Stimulated activated CD8-positive, alpha-beta memory T cell treated with anti-CD3 and anti-CD28 coated beads, Interleukin-12 subunit alpha, Interleukin-12 subunit beta, amount 100 ng/mL, for 24 hours (primary cell): Measurements from ENCODE around the gene METTL22.

Experiments used
- DNase-seq: peaks from one replicate; pipeline ENCODE4 v3.0.0-alpha.2; 2020; ENCODE audit errors: extremely low read depth

METTL22 gene, protein sequence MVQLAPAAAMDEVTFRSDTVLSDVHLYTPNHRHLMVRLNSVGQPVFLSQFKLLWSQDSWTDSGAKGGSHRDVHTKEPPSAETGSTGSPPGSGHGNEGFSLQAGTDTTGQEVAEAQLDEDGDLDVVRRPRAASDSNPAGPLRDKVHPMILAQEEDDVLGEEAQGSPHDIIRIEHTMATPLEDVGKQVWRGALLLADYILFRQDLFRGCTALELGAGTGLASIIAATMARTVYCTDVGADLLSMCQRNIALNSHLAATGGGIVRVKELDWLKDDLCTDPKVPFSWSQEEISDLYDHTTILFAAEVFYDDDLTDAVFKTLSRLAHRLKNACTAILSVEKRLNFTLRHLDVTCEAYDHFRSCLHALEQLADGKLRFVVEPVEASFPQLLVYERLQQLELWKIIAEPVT

GRCh38 chr16:8621572-8622314 is at the start of gene METTL22:
Gene METTL22, plus strand, starts transcription at chr16:8621698. Its CDS starts 3,968 bp downstream, at chr16:8625666.
- peak; percentile 76 for DNase-seq

DNA sequence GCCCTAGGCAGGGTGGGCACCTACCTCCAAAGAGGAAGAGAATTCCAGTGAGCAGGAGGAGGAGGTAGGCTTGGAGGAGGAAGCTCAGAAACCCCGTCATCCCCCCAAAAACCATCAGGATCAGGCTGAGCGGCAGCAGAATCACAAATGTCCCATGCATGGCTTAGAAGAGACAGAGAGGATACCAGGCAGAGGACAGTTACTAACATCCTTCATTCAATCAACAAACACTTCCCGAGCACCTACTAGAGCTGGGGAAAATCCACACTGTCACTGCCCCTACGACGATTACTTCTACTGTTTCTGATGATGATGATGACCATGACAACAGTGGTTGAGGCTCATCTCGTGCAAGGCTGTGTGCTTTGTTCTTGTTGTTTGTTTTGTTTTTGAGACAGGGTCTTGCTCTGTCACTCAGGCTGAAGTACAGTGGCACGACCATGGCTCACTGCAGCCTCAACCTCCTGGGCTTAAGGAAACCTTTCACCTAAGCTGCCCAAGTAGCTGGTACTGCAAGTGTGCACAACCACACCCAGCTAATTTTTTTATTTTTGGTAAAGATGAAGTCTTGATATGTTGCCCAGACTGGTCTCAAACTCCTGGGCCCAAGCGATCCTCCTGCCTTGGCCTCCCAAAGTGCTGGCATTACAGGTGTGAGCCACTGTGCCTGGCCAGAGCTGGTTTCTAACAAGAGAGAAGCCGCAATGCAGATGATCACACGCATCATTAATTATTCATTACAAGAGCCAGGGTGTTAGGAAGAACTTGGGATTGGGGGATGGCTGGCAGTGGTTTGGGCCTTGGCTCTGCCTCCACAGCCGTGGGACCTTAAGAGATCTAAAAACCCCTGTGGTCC is 49.2 kb upstream of the METTL22 start:
- DNase-seq: no peak

DNA sequence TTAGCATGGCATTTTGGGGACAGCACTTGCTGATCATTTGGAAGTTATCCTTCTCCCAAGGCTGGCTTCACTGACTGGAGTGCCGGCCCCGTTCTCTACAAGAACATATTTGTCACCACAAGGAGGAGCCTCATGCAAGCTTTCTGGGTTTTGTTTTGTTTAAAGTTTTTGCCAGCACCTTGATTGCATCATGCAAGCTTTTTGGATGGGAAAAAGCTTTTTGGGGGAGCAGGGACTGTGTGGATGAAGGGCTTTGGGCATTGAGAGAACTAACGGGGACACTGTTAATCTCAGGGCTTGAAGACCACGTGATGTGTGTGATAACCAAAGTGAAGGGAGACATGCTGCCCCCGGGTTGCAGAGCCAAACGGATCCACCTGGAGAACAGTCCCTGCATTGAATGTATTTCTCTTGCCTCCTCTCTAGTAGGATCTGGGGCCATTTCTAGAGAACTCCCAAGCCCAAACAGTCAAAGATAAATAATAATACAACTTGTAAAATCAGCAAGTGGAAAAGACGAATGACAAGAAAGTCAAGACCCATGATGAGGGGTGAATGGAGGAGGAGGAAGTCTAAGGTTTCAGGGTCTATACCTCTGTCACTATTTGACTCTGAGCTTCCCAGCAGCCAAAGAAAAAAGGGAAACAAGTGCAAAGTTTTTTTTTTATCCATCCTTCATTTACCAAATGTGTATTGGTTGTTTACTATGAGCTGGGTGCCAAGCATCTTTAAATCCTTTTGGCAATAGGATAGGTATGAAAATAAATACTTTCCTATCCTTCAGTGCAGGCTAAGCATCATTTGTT is 48.4 kb upstream of the METTL22 start:
- DNase-seq: no peak

DNA sequence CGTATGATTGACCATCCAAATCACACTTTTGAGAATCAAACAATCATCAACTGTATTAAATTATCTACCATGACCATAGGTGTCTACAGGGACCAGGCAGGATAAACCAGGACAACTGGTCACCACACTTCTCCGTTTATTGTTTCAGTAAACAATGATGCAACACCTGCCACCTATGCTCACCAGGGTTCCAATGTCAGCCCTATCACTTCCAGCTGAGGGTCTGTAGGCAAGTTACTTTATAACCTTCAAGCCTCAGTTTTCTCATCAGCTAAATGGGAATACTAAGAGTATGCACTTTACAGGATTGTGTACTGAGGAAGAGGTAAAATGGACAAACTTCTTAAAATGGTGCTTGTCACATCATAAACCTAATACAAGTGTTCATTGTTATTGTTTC is 46.1 kb upstream of the METTL22 start:
- no peak for DNase-seq

DNA sequence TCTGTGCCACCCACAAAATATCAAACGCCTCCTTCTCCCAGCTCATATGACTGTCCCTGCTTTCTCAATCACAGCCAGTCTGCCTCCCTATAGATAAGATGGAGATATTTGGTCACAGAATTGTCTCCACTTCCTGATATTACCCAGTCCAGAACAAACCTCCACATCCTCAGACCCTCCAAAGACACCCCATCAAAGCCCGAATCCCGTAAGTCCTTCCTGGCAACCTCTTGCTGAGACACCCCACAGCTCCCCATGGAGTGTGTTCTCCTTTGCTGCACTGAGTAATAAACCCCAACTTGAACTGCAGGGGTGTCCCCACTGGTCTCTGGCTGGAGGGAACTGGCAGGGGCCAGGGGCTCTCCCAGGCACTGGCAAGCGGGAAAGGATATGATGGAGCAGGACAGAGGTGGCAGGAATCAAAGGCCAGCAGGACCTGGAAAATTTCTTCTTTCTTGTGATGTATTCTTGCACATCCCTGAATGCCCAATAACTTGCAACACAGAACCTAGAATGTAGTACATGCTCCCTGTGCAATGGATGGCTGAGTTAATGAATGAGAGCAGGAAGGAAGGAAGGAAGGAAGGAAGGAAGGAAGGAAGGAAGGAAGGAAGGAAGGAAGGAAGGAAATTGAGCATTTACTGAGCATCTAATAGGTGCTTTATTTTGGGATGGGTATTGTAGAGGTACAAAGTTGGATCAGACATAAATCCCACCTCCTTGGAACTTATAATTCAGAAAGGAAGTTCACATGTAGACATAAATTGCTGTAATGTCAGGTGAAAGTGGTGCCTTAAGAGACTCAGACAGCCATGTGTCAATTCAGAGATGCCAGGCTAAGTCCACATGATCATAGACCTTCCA is 45.1 kb upstream of the METTL22 start:
- no peak for DNase-seq

GRCh38 chr16:8577678-8578304 is 43.7 kb upstream of the METTL22 start:
- no peak for DNase-seq

- no peak for DNase-seq
These were observed 41.9 kb upstream of the METTL22 start for GRCh38 chr16:8579559-8579958.

GRCh38 chr16:8581831-8582580 is 39.5 kb upstream of the METTL22 start:
- no peak for DNase-seq

DNA sequence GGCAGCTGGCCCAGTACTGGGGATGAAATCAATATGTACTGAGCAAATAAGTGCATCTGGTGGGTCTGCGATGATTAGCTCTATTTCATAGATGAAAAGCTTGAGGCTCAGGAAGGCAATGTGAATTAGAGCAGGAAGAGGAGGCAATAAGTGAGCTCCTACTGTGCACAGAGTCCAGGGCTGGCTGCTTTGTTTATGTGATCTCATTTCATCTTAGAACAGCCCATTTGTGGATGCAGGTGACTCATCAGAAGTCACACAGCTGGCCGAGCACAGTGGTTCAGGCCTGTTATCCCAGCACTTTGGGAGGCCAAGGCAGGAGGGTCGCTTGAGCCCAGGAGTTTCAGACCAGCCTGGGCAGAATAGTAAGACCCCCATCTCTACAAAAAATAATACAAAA is 38.3 kb upstream of the METTL22 start:
- DNase-seq: no peak

GRCh38 chr16:8583732-8584131 is 37.8 kb upstream of the METTL22 start:
- no peak for DNase-seq

- DNase-seq: no peak
These were observed 36.5 kb upstream of the METTL22 start for GRCh38 chr16:8585041-8585440.

DNA sequence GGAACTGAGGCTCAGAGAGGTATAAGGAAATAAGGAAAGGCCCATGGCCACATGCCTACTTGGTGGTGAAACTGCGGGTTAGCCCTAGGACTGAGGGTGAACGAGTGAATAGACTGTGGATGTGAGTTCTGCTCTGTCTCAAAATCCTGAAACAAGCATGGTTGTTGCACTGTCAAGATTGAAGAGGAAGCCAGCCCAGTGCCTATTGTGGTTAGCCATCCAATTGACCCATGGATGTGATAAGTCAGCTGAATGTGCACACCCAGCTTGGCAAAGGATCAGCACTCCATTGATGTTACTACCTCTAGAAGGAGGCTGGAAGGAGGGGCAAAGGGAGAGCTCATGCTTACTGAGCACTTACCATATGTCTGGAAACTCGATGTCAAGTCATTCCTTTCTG is 35.6 kb upstream of the METTL22 start:
- DNase-seq: no peak

- DNase-seq: no peak
These were observed 34.4 kb upstream of the METTL22 start for GRCh38 chr16:8587065-8587464.

GRCh38 chr16:8588682-8589056 is 32.8 kb upstream of the METTL22 start:
- DNase-seq: no peak

GRCh38 chr16:8589057-8589899 is 32.2 kb upstream of the METTL22 start:
- no peak for DNase-seq

DNA sequence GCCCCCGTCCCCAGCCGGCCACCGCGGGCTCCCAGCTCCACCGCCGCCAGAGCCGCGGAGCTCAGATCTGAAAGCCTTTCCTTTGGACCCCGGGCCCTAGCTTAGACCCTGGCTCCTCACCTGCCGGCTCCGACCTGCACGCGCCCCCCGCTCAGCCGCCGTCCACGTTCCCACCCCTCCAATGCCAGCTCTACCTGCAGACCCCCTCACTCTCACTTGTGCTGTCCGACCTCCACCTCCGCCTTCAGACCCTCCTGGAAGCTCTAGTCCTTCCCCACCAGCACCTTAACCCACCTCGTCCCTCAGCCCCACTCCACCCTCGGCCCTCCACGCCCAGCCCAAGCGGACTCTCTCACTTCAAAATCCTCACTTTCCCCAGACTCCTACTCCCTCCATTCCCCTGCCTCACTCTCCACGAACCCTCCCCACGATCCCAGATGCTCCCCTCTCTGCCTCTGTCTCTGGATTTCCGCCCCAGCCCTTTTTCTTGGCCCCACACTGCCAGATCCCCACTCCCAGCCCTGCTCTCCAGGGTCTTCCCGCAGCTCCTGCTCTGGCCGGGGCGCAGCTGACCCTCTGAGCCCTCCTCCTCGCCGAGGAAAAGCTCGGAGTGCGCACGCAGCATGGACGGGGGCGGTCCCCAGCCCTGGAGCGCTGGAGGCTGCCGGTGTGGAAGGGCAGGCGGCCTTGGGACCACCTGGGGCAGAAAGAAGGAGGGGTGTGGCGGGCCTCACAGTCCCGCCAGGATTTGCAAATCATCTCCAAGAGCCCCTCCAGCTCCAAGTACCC is 31.4 kb upstream of the METTL22 start, which contains the start of gene TMEM114:
TSS of gene TMEM114 (minus strand) at position 612 of the 789 bp plus-strand sequence. CDS start 673 bp downstream, outside the sequence.
- DNase-seq: no peak

DNA sequence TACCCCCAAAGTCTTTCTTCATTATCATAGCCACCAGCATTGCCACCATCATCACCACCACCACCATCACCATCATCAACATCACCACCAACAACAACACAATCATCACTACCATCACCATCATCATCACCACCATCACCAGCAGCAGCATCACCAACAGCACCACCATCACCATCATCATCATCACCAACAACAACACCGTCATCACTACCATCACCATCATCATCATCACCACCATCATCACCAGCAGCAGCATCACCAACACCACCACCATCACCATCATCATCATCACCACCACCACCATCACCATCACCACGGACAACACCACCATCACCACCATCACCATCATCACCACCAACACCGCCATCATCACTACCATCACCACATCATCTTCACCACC is 30.7 kb upstream of the METTL22 start:
- no peak for DNase-seq
